GM18951 (cell line): ENCODE results near the gene KCNG2.

Experiments
- POLR2A ChIP-seq: IDR thresholded peaks from 4 replicates; pipeline ENCODE4 v1.6.1; 2011; ENCODE audit warnings: mild to moderate bottlenecking; ENCODE audit not compliant: insufficient read length, insufficient read depth; ENCODE audit errors: extremely low read depth
- in situ Hi-C: fragments of 300-500 bp; cut with MboI; formaldehyde crosslinking; loops from one replicate; pipeline ENCODE4 v1.12.0; 2022; ENCODE audit warnings: low sequenced_read_pairs, mixed read lengths, inconsistent platforms; ENCODE audit not compliant: unreplicated experiment

The KCNG2 gene

DNA sequence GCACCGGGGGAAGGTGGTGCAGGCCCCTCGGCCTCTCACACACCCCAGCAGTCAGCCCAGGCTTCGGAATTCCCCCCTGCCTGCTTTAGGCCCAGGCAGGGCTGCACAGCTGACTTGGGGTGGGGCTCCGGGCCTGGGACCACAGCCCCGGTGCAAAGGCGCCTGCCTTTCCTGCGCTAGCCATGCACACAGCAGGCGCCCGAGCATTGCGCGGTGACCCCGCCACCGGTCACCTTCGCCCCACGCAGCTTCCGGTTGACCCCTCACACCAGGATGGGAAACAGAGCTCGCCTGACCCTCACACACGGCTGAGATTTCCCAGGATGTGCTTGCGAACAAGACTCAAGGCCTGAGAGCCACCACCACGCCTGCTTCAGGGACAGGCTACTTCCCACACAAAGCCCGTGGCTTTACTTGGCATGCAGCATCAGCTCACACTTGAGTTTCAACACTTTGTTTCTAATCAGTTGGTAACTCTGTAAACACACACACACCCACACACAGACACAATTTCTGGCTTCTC lies 107.7 kb downstream of the KCNG2 start:
- in situ Hi-C loops = no loop called here
- TF ChIP-seq POLR2A = no peak

- TF ChIP-seq POLR2A = no peak
- in situ Hi-C loops = no loop called here
Observed at GRCh38 chr18:79905993-79906392, 108.3 kb downstream of the KCNG2 start.

DNA sequence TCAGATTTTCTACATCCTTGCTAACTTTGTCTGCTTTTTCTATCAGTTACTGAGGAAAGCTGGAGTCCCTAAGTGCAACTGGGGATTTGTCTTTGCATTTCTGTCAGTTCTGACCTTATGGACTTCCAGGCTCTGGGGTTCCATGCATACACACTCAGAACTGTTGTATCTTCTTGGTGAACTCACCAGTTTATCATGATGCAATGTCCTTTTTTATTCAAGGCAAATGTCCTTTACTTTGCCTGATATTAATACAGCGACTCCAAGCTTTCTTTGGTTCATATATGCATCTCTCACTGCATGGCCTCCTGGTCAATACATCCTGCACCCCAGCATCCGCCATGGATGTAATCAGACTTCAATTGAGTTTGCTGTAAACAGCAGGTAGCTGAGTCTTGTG lies 109.0 kb downstream of the KCNG2 start:
- in situ Hi-C loops = no loop called here
- TF ChIP-seq POLR2A = no peak

DNA sequence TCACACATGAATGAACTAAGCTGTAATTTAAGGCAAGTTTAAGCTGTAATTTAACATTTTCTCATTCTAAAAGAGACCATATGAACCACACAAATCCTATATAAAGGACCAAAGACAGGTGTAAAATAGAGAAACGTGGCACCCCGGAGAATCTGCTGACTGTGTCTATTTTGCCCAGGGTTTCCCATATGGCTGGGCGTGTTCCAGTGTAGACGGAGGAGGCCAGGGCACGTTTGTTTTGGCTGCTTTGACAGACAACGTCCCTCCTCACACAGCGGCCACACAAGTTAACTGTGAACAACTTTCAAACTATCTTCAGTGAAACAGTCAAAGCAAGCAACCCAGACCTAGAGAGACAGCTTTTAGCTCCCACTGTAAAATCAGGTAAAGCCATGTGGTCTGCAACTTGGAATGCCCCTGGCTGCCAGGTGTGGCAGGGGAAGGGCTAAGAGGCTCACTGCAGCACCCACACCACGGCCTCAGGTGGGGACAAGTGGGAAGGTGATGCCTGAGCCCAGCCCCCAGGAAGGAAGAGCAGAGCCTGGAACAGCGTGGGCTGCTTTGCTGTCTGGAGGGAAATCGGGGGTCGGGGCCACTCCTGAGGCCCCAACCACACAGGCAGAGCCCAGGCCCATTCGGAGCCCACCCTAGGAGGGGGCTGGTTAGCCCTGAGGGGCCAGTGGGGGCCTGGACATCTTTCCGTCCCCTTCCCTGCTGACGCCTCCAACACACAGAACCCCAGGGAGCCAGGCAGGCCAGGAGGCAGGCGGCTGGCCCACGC lies 113.0 kb downstream of the KCNG2 start:
- no peak for TF ChIP-seq POLR2A
- in situ Hi-C loops = no loop called here

DNA sequence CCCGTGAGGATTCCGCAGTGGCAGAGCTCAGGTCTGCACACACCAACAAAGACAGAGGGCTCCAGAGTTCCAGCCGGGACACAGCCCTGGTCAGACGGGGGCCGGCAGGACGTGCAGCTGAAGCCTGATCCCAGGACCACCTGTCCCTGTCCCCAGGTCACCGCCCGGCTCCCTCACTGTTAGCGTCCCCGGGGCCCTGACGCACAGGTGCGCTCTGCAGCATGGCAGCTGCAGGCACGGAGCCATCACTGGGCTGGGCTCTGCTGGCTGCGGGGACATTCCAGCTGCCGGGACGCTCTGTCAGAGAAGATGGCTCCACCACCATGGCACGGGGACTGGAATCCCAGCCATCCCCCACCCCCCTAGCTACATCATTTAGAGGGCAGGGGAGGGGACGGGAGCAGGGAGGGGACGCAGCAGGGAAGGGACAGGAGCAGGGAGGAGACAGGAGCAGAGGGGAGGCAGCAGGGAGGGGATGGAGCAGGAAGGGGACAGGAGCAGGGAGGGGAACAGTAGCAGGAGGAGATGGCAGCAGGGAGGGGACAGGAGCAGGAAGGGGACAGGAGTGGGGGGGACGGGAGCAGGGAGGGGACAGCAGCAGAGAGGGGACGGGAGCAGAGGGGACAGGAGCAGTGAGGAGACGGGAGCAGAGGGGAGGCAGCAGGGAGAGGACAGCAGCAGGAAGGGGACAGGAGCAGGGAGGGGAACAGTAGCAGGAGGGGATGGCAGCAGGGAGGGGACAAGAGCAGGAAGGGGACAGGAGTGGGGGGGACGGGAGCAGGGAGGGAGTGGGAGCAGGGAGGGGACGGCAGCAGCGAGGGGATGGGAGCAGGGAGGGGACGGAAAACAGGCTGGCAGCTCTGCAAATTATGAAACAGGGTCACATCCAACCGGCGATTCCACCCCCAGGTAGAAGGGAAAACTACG lies 113.9 kb downstream of the KCNG2 start:
- no peak for TF ChIP-seq POLR2A
- in situ Hi-C loops = no loop called here

DNA sequence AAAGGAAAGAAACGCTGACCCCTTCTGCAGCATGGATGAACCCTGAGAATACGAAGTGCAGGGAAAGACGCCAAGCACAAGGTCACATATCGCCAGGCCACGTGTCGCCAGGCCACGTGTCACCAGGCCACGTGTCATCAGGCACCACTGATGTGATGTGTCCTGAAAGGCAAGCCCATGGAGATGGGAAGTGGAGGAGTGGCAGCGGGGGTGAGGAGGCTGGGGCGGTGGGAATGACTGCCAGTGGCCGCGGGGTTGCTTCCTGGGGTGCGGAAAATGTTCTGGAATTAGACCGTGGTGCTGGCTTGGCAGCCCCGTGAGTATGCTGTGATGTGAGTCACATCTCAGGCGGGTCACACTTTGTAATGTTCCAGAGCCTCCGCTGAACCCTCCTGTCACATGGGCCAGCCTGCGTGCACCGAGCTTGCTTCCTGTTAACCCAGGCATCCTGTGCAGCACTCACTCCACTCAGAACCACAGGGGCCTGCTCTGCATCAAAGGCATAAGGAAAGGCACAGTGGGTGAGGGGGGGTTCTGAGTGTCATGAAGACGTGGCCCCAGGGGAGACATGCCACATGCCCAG lies 114.8 kb downstream of the KCNG2 start:
- TF ChIP-seq POLR2A = no peak
- in situ Hi-C loops = no loop called here

DNA sequence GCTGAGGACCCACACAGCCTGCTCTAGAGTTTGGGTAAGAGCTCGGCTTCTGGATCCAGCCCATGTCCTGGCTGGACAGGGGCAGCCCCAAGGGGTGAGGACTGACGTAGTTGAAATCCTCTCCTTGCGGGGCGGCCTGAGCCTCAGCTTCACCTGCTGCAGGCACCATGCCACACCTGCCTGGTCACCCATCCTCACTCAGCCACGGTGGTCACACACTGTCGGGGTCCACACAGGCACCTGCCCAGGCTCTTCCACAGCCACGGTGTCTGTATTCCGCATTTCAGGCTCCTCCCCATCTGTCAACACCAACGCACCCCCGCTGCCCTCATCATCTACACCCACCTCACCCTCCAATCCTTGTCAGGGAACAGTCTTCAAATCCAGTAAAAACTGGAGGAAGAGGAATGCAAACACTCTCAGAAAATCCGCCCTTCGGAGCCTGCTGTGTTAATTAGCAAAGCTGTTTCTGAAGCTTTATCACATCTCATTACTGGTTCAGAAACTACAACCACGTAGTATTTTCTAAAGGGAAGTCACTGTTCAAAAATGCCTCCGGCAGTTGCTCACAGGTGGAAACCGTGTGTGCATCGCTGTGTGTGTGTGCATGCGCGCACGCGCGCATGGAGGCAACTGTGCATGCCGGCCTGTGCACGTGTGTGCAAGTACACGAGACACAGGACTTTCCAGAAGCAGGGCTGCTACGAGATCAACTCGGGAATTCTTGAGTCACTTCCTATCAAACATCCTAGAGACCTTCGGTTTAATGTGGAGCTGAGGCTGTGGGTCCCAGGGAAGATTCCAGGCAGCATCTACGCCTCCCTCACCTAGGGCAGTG lies 115.5 kb downstream of the KCNG2 start:
- in situ Hi-C loops = no loop called here
- TF ChIP-seq POLR2A = no peak

DNA sequence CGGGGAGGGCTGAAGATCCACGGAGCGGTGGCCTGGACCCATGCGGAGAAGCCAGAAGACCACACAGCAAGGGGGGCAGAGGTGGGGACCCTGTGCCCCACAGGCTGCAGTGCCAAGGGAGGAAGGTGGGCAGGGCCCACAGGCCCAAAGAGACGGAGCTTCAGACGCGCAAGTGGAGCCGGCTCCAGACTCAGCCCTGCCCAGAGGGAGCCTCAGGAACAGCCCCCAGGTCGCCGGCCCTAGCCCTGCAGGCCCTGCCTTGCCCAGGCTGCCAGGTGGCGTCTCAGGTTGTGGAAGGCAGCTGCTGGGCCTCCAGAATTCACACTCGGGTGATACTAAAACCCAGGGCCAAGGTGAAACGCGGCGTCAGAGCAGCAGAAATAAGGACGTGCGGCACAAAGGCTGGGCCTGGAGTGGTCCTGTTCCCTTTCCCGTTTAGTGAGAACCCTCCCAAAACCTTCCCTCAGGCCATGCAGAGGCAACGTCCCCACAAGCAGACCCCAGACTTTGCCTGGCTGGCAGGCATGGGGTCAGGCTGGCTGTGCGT lies 116.9 kb downstream of the KCNG2 start:
- no peak for TF ChIP-seq POLR2A
- in situ Hi-C loops = no loop called here

DNA sequence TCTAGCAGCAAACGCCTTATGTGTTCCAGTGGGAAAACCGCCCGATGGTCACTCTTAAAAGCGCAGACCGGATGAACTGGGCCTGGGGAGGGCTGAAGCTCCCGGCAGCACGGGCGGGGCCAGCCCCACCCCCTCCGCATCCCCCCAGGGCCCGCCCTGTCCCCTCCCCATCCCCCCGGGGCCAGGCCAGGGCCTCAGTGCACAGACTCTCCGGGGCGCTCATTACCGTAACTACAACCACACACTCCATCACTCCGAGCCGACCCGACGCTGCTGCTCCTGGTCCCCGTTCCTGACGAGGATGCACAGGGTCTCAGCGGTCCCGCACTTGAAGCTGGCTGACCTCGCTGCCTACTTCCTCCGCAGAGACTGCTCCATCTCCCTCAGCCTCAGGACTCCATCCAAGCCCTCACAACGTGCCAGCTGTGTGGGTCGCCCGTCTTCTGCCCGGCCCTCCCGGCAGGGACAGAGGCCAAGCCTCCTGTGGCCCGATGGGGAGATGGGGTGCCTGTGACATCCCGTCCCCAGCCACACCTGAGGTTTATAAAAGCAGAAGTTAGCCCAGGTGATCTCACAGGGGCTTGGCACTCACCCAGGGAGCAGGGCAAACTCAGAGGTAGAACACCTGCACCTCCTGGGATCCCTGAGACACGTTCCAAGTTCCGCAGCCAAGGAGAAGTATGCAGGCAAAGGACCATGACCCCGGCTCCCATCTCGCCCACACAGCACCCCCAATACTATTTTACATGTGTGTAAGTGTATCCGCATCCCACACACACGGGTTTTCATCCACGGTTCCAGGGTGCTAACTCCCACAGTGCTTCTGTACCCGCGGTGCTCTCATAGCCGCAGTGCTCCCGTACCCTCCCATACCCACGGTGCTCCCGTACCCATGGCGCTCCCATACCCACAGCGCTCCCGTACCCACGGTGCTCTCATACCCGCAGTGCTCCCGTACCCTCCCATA lies 117.7 kb downstream of the KCNG2 start:
- in situ Hi-C loops = no loop called here
- TF ChIP-seq POLR2A = no peak

- in situ Hi-C loops = no loop called here
- TF ChIP-seq POLR2A = no peak
Observed at GRCh38 chr18:79916128-79916494, 118.4 kb downstream of the KCNG2 start.

DNA sequence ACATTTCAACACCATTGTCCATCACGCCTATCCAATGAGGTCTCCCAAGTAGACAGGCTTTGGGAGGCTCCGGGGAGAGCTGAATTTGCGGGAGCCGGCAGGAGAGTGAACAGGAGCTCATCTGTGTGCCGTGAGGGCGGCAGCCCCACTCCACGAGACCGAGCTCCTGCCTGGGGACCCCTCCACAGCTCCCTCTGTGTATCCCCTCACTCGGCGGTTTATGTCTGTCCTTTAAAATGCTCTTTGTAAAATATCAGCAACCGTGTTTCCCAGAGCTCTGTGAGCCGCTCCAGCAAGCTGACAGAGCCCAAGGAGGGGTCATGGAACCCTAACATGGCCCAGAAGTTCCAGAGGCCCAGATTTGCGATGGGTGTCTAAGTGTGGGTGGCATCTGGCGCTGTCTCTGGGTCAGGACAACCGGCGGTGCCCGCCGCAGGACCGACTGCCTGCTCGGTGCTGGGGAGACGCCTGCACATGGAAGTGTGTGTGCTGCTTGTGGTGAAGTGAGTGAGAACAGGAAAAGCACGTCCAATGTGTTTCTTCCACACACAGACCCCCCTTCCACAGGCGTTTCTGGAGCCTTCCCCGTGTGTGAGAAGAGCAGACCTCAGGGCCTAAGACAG lies 118.9 kb downstream of the KCNG2 start:
- no peak for TF ChIP-seq POLR2A

More for the DNA sequence above, 118.9 kb downstream of the KCNG2 start:
- in situ Hi-C loops = no loop called here
